ENCODE data around the gene GDPD2.

GRCh38 chrX:70468709-70469108, 45.6 kb downstream of the GDPD2 start:
- TF ChIP-seq CTCF (IDR thresholded peaks at IDR 0.05) (no peak), POLR2A (IDR thresholded peaks at IDR 0.05) (no peak)

Measured in right lobe of liver (tissue), 4 donors.